Coronary artery (tissue), 2 donors: Measurements from ENCODE around the gene C14orf180.

Experiments used
- DNase-seq: peaks from one replicate; pipeline ENCODE4 v3.0.0-alpha.2; 2017; ENCODE audit warnings: low spot score
- H3K27ac ChIP-seq, 2 donors: fragments of 200-600 bp; sonication (generic); one replicate each; pipeline ENCODE4 v1.5.1; 2016 to 2019
- H3K4me3 ChIP-seq: fragments of 200-600 bp; sonication (generic); 2 replicates; pipeline ENCODE4 v1.5.1; 2016; ENCODE audit warnings: mild to moderate bottlenecking, moderate library complexity
- TF ChIP-seq, protein P1 (sequence below): fragments of 200-600 bp; sonication (generic); IDR thresholded peaks from one replicate; pipeline ENCODE4 v1.5.1; 2019; ENCODE audit warnings: antibody characterized with exemption

The C14orf180 gene

DNA sequence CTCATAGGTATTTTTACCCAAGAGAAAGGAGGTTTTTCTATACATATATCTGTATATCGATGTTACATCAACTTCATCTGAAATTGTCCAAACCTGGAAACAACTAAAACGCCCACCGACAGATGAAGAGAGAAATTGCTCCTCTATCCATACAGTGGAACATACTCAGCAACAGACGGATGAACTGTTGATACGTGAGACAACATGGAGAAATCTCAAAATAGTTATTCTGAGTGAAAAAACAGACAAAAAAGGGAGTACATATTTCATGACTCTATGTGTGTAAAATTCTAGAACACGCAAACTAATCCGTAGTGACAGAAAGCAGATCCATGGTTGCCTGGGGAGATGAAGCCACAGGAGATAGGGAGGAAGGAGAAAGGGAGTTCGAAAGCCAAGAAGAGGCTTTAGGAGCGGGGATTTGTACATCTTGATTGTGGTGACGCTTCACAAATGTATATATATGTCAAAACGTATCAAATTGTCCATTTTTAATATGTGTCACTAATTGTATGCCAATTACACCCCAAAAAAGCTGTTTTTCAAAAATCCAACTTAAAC is 37.6 kb upstream of the C14orf180 start:
- Histone ChIP-seq H3K4me3 (no peak overlapping the region), H3K27ac (no peak overlapping the region)
- no peak for DNase-seq
- TF ChIP-seq, protein P1, sequence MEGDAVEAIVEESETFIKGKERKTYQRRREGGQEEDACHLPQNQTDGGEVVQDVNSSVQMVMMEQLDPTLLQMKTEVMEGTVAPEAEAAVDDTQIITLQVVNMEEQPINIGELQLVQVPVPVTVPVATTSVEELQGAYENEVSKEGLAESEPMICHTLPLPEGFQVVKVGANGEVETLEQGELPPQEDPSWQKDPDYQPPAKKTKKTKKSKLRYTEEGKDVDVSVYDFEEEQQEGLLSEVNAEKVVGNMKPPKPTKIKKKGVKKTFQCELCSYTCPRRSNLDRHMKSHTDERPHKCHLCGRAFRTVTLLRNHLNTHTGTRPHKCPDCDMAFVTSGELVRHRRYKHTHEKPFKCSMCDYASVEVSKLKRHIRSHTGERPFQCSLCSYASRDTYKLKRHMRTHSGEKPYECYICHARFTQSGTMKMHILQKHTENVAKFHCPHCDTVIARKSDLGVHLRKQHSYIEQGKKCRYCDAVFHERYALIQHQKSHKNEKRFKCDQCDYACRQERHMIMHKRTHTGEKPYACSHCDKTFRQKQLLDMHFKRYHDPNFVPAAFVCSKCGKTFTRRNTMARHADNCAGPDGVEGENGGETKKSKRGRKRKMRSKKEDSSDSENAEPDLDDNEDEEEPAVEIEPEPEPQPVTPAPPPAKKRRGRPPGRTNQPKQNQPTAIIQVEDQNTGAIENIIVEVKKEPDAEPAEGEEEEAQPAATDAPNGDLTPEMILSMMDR, result no peak

DNA sequence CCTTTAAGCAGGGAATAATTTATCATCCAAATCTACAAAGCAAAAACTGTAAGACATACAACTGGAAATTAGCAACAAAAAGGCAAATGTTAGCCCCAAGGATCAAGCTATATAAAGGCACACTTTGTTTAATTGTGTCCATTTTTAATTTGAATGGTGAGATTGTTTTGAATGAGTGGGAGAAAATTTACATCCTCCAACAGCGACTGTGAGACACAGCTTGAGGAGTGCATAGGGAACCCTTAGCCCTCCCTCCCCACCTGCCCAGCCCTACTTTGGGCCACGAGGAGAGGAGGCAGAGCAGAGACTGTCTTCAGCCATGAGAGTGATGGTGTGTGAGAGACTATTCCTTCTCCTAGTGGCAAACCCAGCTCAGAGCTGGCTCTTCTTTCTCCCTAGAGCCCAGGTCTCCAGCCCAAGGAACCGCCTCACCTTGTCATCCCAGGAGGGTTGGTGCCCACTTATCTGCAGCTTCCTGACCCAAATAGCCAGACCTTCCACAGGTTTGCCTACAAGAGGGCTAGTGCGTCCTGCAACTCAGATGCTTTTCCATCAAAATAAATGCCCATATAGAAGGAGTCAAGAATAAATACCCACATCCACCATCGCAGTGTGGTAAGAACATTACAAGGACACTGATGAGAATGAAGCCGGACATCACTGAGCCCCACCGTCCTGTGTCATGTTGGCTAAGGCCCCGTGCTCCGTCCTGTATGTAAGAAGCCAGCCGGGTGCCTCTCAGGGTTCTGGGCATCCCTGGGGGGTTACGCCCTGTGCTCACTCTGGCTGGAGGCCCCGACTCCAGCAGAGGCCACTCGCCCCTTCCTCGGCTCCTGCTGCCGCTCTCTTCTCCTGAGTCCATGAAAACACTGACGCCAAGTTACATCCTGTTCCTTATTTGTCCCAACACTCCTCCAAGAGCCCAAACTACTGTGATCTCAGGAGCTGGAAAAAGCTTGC is 36.4 kb upstream of the C14orf180 start:
- TF ChIP-seq, protein P1, result no peak
- Histone ChIP-seq H3K27ac (no peak overlapping the region), H3K4me3 (no peak overlapping the region)
- DNase-seq, result no peak

DNA sequence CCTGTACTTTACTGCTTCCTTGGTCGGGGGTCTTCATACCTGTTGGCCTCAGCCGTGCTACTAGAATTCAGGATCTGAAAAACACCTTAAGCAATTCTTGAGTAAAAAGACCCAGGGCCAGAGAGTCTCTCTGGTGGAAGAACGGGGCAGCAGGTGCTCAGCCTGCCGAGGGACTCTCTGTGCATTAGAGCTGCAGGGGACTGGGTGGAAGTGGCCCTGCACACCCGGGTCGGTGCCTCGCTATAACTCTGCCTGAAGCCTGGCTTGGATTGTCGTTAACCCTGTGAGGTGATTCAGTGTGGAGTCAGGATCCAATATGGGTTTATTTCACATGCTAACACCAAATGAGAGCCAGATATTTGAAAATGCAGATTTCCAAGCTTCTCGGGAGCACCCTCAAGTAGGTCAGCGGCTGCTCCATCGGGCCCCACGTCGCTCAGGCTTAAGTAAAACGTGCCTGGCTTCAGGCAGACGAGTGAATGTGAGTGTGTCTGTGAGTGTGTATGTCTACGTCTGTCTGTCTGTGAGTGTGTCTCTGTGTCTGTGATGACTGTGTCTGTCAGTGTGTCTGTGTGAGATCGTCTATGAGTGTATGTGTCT is 35.1 kb upstream of the C14orf180 start:
- DNase-seq, result no peak
- H3K27ac ChIP-seq, result no peak overlapping the region
- TF ChIP-seq, protein P1, result no peak
- H3K4me3 ChIP-seq, result no peak overlapping the region

DNA sequence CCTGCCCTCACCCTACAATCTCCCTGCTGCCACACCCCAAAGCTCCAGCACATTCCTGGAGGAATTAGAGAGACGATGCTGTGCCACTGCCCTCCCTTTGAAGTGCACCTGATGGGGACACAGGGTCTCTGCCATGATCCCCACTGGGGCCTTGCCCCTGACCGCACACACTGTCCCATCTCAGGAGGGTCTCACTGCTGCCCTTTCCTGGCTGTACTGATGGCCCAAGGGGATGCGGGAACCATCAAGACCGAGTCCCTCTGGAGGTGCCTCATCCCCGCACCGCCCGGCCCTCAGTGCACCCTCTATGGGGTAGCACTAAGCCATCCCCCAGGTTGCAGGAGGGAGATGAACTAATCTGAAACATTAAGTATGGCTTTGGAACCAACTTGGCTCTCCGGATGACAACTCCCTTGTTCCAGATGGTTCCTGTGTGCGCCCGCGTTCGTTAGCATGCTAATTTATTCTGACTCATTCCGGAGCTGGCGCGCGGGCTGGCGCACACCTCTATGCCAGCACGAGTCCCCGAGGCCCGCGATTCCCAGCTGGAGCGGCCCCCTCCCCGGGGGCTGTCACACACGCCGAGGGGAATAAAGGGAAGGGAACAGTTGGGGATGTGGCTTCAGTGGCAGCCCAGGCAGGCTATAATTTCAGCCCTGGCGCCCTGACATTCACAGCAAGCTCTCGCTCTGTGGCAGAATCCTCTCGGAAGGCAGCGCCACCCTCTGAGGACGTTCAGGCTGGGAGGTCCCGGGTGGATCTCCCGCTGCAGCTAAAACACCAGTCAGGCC is 34.2 kb upstream of the C14orf180 start:
- TF ChIP-seq, protein P1, result no peak
- no peak overlapping the region for H3K27ac ChIP-seq
- DNase-seq, result no peak

DNA sequence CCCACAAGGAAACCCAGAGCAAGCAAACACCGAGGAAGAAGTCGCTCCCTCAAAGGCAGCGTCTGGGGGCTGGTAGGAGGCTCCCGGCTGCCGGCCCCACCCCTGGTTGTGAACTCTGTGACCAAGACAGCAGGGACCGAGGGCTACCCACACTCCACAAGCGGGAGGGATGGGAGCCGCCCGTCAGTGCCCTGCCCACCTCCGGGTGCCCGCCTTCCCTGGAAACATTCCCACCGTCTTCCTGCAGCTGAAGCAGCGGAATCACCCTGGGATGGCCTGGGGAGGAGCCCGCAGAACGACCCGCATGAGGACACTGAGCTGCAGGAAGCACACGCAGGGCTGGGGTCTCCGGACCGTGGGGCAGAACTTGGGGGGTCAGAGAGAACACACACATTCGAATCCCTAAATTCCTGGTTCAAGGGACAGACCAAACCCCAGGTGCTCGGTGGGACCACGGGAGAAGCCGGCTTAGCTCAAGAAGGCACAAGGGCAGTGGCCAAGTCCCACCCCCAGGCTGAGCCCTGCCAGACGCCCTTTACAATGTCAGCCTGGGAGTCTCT is 33.5 kb upstream of the C14orf180 start:
- H3K4me3 ChIP-seq, result no peak overlapping the region

More for the DNA sequence above, 34.2 kb upstream of the C14orf180 start:
- H3K4me3 ChIP-seq, result no peak overlapping the region

More for the DNA sequence above, 33.5 kb upstream of the C14orf180 start:
- H3K27ac ChIP-seq, result no peak overlapping the region
- DNase-seq, result no peak
- TF ChIP-seq, protein P1, result no peak
